ENCODE measurements around the gene SPATS2L. TPM values are rescaled to one million over a fixed set of nuclear protein-coding genes. Genes with fewer than 3 reads are reported as not detected.

SPATS2L gene
- total RNA-seq, 6 donors from 2014 or later, result 57.6 to 127 (median 80.4) TPM

- Histone ChIP-seq H3K4me1 (no peaks in the 10 kb centered on the region), H3K36me3 (peaks cover 4 to 25% (median 9%) of the 10 kb centered on the region in 4 donors), H3K27me3 (no peaks in the 10 kb centered on the region), H3K4me3 (no peak overlapping the region), H3K9me3 (no peaks in the 10 kb centered on the region), H3K27ac (no peak overlapping the region)
- TF ChIP-seq POLR2AphosphoS5 (IDR thresholded peaks at IDR 0.05) (no peak), CTCF (IDR thresholded peaks at IDR 0.05) (no peak), EP300 (IDR thresholded peaks at IDR 0.05) (no peak), POLR2A (IDR thresholded peaks at IDR 0.05) (no peak)
- WGBS, 2 donors, result 96 to 97% methylated on average over 5 of the region's 5 CpGs
- ATAC-seq (ENCODE audit: low FRiP score in 2 of 2) (no peak), DNase-seq (no peak)
These were observed 195.7 kb downstream of the SPATS2L start for GRCh38 chr2:200502196-200502595.

GRCh38 chr2:200506679-200507078 is 200.2 kb downstream of the SPATS2L start:
- peaks cover 0 to 10% (median 5%) of the 10 kb centered on the region in 4 donors for H3K36me3 ChIP-seq
- H3K4me1 ChIP-seq, result peaks cover 5 to 14% (median 10%) of the 10 kb centered on the region in 4 donors
- H3K27me3 ChIP-seq, result no peaks in the 10 kb centered on the region
- whole genome bisulfite sequencing, 2 donors, result 71 to 73% methylated on average over 9 of the region's 9 CpGs
- no peak overlapping the region for H3K4me3 ChIP-seq
- ATAC-seq (ENCODE audit: low FRiP score in 2 of 2) (no peak), DNase-seq (no peak)
- H3K27ac ChIP-seq, result no peak overlapping the region
- TF ChIP-seq CTCF (IDR thresholded peaks at IDR 0.05) (no peak), EP300 (IDR thresholded peaks at IDR 0.05) (no peak), POLR2A (IDR thresholded peaks at IDR 0.05) (no peak), POLR2AphosphoS5 (IDR thresholded peaks at IDR 0.05) (no peak)
- H3K9me3 ChIP-seq, result no peaks in the 10 kb centered on the region

- no peak overlapping the region for H3K27ac ChIP-seq
- 72 to 75% methylated on average over 2 of the region's 2 CpGs for WGBS, 2 donors
- peaks cover 0 to 10% (median 5%) of the 10 kb centered on the region in 4 donors for H3K36me3 ChIP-seq
- H3K4me1 ChIP-seq, result peaks cover 5 to 14% (median 10%) of the 10 kb centered on the region in 4 donors
- no peaks in the 10 kb centered on the region for H3K9me3 ChIP-seq
- H3K4me3 ChIP-seq, result no peak overlapping the region
- no peaks in the 10 kb centered on the region for H3K27me3 ChIP-seq
- DNase-seq (no peak), ATAC-seq (ENCODE audit: low FRiP score in 2 of 2) (no peak)
- TF ChIP-seq CTCF (IDR thresholded peaks at IDR 0.05) (no peak), POLR2AphosphoS5 (IDR thresholded peaks at IDR 0.05) (no peak), POLR2A (IDR thresholded peaks at IDR 0.05) (no peak), EP300 (IDR thresholded peaks at IDR 0.05) (no peak)
These were observed 200.7 kb downstream of the SPATS2L start for GRCh38 chr2:200507179-200507578.

- Histone ChIP-seq H3K36me3 (peaks cover 0 to 5% (median 0%) of the 10 kb centered on the region in 4 donors), H3K4me3 (peak overlapping the region; percentile 52 to 90 (median 85)), H3K27me3 (no peaks in the 10 kb centered on the region), H3K9me3 (no peaks in the 10 kb centered on the region), H3K27ac (peak overlapping the region; percentile 86 to 94 (median 92)), H3K4me1 (peaks cover 5 to 14% (median 10%) of the 10 kb centered on the region in 4 donors)
- DNase-seq, result no peak
- TF ChIP-seq POLR2A (IDR thresholded peaks at IDR 0.05), result no peak
- WGBS, 2 donors, result 35 to 52% methylated on average over 6 to 8 of the region's 8 CpGs
- peak; percentile 12 to 34 for ATAC-seq (ENCODE audit: low FRiP score in 2 of 2)
These were observed 202.7 kb downstream of the SPATS2L start for GRCh38 chr2:200509235-200509611.

GRCh38 chr2:200509612-200510433 is 203.3 kb downstream of the SPATS2L start, which contains the start of gene KCTD18:
TSS of gene KCTD18 (minus strand) at chr2:200510068. CDS start at chr2:200507016, 3,052 bp downstream.
- no peaks in the 10 kb centered on the region for H3K36me3 ChIP-seq
- H3K27ac ChIP-seq, result peak within 1 kb of the TSS; percentile 86 to 94 (median 92)
- TF ChIP-seq EP300 (IDR thresholded peaks at IDR 0.05), result no peak
- peak in 3 of 4 donors; percentile 76 to 91 (median 84) for TF ChIP-seq POLR2A (IDR thresholded peaks at IDR 0.05)
- peak; percentile 79 to 97 (median 95) for TF ChIP-seq CTCF (IDR thresholded peaks at IDR 0.05)
- TF ChIP-seq POLR2AphosphoS5 (IDR thresholded peaks at IDR 0.05), result peak; percentile 86 to 87
- peak; percentile 98 to 100 for ATAC-seq (ENCODE audit: low FRiP score in 2 of 2)
- no peaks in the 10 kb centered on the region for H3K27me3 ChIP-seq
- peak within 1 kb of the TSS; percentile 52 to 90 (median 85) for H3K4me3 ChIP-seq
- no peaks in the 10 kb centered on the region for H3K9me3 ChIP-seq
- peak; percentile 95 to 100 for DNase-seq
- WGBS, 2 donors, result 1% methylated on average over 29 to 40 of the region's 78 CpGs
- peaks cover 5 to 14% (median 10%) of the 10 kb centered on the region in 4 donors for H3K4me1 ChIP-seq
